GM12878 (cell line): ENCODE data around the gene STK39. TPM values are rescaled to one million over a fixed set of nuclear protein-coding genes. Genes with fewer than 3 reads are reported as not detected.
A peak's percentile ranks its signal among the peaks of the same experiment; 100 is the strongest.

Experiments
- ATAC-seq: fragments of 200-7000 bp; cut with Tn5 transposase; 3 replicates; pipeline ENCODE4 v1.9.1; 2020; ENCODE audit warnings: mild to moderate bottlenecking, moderate library complexity
- BruUV-seq: library from RNA; stranded (reverse); fragments of 400-500 nt; replicated peaks from 2 replicates; lab custom pipeline; 2021; lab: Mats Ljungman, UMichigan
- CTCF ChIA-PET: fragments of 300-600 bp; sonication (Branson Sonifier 250); formaldehyde crosslinking; extraction: SDS; loops from one replicate; lab custom pipeline; 2021; ENCODE audit warnings: inconsistent platforms; lab: Yijun Ruan, JAX
- POLR2A ChIA-PET: fragments of 350-600 bp; formaldehyde crosslinking; extraction: SDS; loops from one replicate; lab custom pipeline; 2021; ENCODE audit warnings: inconsistent platforms; lab: Charles Lee
- RAD21 ChIA-PET: fragments of 300-600 bp; sonication (Branson Sonifier 250); formaldehyde crosslinking; loops from one replicate; lab custom pipeline; 2023; ENCODE audit warnings: antibody characterized with exemption; ENCODE audit not compliant: unreplicated experiment; lab: Charles Lee
- SMC1A ChIA-PET: fragments of 300-600 bp; sonication (Branson Sonifier 250); formaldehyde crosslinking; loops from one replicate; lab custom pipeline; 2023; ENCODE audit not compliant: unreplicated experiment, uncharacterized antibody; lab: Charles Lee
- DNase-seq: peaks from one replicate; pipeline ENCODE4 v3.0.0-alpha.2; 2011; ENCODE audit warnings: low read depth, low spot score
- FAIRE-seq: peaks from 3 replicates; lab custom pipeline; 2011; peaks lifted over from hg19 to GRCh38; lab: Jason Lieb, UNC
- H2AFZ ChIP-seq: 2 replicates; pipeline ENCODE4 v1.6.0; 2011; ENCODE audit warnings: low read depth, low read length, control low read depth; ENCODE audit not compliant: control insufficient read depth
- H3K27ac ChIP-seq: 2 replicates; pipeline ENCODE4 v1.5.1; 2011; ENCODE audit warnings: control low read depth; ENCODE audit not compliant: control insufficient read depth, insufficient read depth
- H3K27me3 ChIP-seq, 2 experiments: replicated peaks in 1 of 2; 2 replicates each; pipeline versions ENCODE4 v1.6.0 to v1.6.1; 2011; ENCODE audit warnings: low read length in 1 of 2; ENCODE audit not compliant: control insufficient read depth in 2 of 2, insufficient read depth in 2 of 2
- H3K36me3 ChIP-seq, 2 experiments: 2 replicates each; pipeline ENCODE4 v1.5.1; 2011; ENCODE audit warnings: low read length in 1 of 2; ENCODE audit not compliant: control insufficient read depth in 2 of 2, insufficient read depth in 2 of 2
- H3K4me1 ChIP-seq: 2 replicates; pipeline ENCODE4 v1.6.1; 2011; ENCODE audit warnings: mild to moderate bottlenecking, low read length, moderate library complexity, mixed read lengths; ENCODE audit not compliant: control insufficient read depth, insufficient read depth
- H3K4me2 ChIP-seq: 2 replicates; pipeline ENCODE4 v1.6.0; 2011; ENCODE audit warnings: control low read depth; ENCODE audit not compliant: control insufficient read depth, insufficient read depth
- H3K4me3 ChIP-seq: fragments of 200-600 bp; sonication (generic); 2 replicates; pipeline ENCODE4 v1.5.1; 2016
- H3K79me2 ChIP-seq: 2 replicates; pipeline ENCODE4 v1.6.0; 2011; ENCODE audit warnings: low read length; ENCODE audit not compliant: control insufficient read depth, insufficient read depth
- H3K9ac ChIP-seq: 2 replicates; pipeline ENCODE4 v1.8.0; 2011; ENCODE audit warnings: low read length, control low read depth, mixed read lengths; ENCODE audit not compliant: control insufficient read depth, insufficient read depth
- H3K9me3 ChIP-seq: replicated peaks from 3 replicates; pipeline ENCODE4 v1.5.1; 2011; ENCODE audit warnings: mild to moderate bottlenecking, low read length; ENCODE audit not compliant: control insufficient read depth, insufficient read depth
- H4K20me1 ChIP-seq: 2 replicates; pipeline ENCODE4 v1.6.0; 2011; ENCODE audit not compliant: control insufficient read depth, insufficient read depth
- CREM ChIP-seq: IDR thresholded peaks from 2 replicates; pipeline ENCODE4 v1.6.1; 2014; ENCODE audit warnings: antibody characterized with exemption, low read depth
- FOXM1 ChIP-seq: IDR thresholded peaks from 2 replicates; pipeline ENCODE4 v1.6.1; 2012; ENCODE audit warnings: low read depth, mild to moderate bottlenecking, inconsistent platforms, low read length, moderate library complexity
- RELA ChIP-seq: fragments of 450-650 bp; IDR thresholded peaks from 2 replicates; pipeline ENCODE4 v1.8.0; 2014; ENCODE audit warnings: borderline replicate concordance; ENCODE audit not compliant: partially characterized antibody
- RUNX3 ChIP-seq: IDR thresholded peaks from 2 replicates; pipeline ENCODE4 v1.6.1; 2012; ENCODE audit warnings: low read length, inconsistent platforms
- STAT1 ChIP-seq: fragments of 450-650 bp; conservative IDR thresholded peaks from 2 replicates; pipeline ENCODE4 v1.6.1; 2014; ENCODE audit warnings: antibody characterized with exemption, mild to moderate bottlenecking
- TCF12 ChIP-seq: IDR thresholded peaks from 2 replicates; pipeline ENCODE4 v1.6.1; 2011; ENCODE audit warnings: low read depth, mild to moderate bottlenecking, low read length
- USF1 ChIP-seq: IDR thresholded peaks from 2 replicates; pipeline ENCODE4 v1.6.1; 2011; ENCODE audit warnings: borderline replicate concordance, low read depth, mild to moderate bottlenecking, moderate library complexity, mixed read lengths, low read length; ENCODE audit not compliant: insufficient read depth; ENCODE audit errors: extremely low read length
- WGBS: methylation state at CpG from one replicate; pipeline ENCODE4 v1.1.6; 2016; ENCODE audit warnings: low lambda C conversion rate; ENCODE audit not compliant: insufficient replicate concordance, insufficient coverage; ENCODE audit errors: missing lambda C conversion rate; 5-methylcytosine and 5-hydroxymethylcytosine counted together
- in situ Hi-C: fragments of 300-500 bp; cut with MboI; formaldehyde crosslinking; loops from 9 replicates; pipeline ENCODE4 v1.14.3; 2018; ENCODE audit warnings: mixed read lengths
- intact Hi-C: fragments of 100-400 bp; cut with micrococcal nuclease; formaldehyde crosslinking; loops from one replicate; pipeline ENCODE4 v1.14.2; 2022; ENCODE audit not compliant: unreplicated experiment
- polyA plus RNA-seq, 11 experiments: library from polyadenylated mRNA; depleted of rRNA in 4 of 11; unstranded in 6 of 11; stranded (reverse) in 5 of 11; fragments of >200 nt; fragmentation: Nextera tagmentation in 4 of 11; fragmentation: Illumina TruSeq in 1 of 11; extraction: Ambion mirVana in 4 of 11; extraction: Trizol in 1 of 11; gene quantifications; 1 replicate in 1 of 11; 2 replicates in 10 of 11; pipeline versions ENCODE4 v1.2.1 to v1.2.3, GENCODE V29; 2011 to 2016; ENCODE audit warnings: inconsistent platforms in 2 of 11, missing spikeins in 2 of 11, low read depth in 1 of 11
- total RNA-seq, 4 experiments: library from RNA; depleted of rRNA in 3 of 4; stranded (reverse); fragments of >200 nt in 3 of 4; fragmentation: Illumina TruSeq in 1 of 4; extraction: Trizol in 1 of 4; gene quantifications; 2 replicates each; pipeline versions ENCODE4 v1.2.1 to v1.2.3, GENCODE V29; 2013 to 2021
- TF ChIP-seq, protein P1 (sequence below): IDR thresholded peaks from 2 replicates; pipeline ENCODE4 v1.6.1; 2012; ENCODE audit warnings: low read depth, low read length, improper control_type of control experiment

Gene STK39
- total and polyA plus RNA-seq, 10 of the 15 experiments (the other 5 are each of a cell fraction or from before 2014, with no cell fraction given) = 0.03 to 0.21 (median 0.07) TPM; not detected in 5

DNA sequence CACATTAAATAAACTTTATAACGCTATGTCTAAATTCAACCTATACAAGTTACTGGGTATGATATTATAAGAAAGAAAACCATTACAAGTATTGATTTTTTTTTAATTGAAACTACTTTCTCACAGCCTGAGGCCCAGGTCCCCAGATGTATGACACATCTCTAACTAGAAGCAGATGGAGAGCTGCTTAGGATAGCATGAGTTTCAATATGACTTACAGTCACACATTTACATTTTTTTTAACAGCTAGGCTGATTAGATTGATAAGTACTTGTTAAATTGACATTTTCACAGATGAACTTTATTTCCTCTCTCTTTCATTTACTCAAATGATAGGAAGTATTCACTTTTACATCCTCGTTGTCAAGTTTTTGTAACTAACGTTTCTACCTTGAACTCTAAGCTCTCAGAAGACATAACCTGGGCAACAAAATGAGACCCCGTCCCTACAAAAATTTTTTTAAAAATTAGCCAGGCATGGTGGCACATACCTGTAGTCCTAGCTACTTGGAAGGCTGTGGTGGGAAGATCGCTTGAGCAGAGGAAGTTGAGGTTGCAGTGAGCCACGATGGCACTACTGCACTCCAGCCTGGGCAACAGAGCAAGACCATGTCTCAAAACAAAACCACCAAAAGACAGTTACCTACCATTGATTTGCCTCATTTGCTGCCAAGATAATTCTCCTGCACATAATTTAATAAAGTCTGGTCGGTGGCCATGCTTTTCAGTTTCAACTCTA, 52.4 kb downstream of the STK39 start (continued):
- TF ChIP-seq FOXM1 (peak; percentile 25; the same call in 1 of the 2 replicates), RUNX3 (peak; percentile 71), CREM (peak; percentile 24; the same call in 1 of the 2 replicates), TCF12 (peak; percentile 44; the same call in 1 of the 2 replicates)
- TF ChIP-seq, protein P1, sequence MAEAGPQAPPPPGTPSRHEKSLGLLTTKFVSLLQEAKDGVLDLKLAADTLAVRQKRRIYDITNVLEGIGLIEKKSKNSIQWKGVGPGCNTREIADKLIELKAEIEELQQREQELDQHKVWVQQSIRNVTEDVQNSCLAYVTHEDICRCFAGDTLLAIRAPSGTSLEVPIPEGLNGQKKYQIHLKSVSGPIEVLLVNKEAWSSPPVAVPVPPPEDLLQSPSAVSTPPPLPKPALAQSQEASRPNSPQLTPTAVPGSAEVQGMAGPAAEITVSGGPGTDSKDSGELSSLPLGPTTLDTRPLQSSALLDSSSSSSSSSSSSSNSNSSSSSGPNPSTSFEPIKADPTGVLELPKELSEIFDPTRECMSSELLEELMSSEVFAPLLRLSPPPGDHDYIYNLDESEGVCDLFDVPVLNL = no peak

- H3K9ac ChIP-seq = no peak overlapping the region
- H3K9me3 ChIP-seq = no peaks in the 10 kb centered on the region
- H2AFZ ChIP-seq = no peak overlapping the region
- H3K36me3 ChIP-seq = no peaks in the 10 kb centered on the region
- no peak for DNase-seq
- POLR2A ChIA-PET = no interaction called here
- no peak overlapping the region for H3K4me3 ChIP-seq
- RAD21 ChIA-PET = no interaction called here
- FAIRE-seq = no peak
- ATAC-seq = no peak
- no peak overlapping the region for H3K4me2 ChIP-seq
- no peaks in the 10 kb centered on the region for H3K79me2 ChIP-seq
- in situ Hi-C loops = no loop called here
- no TSS peak for BruUV-seq
- 16% methylated on average over 3 of the region's 3 CpGs for WGBS
- no peak for TF ChIP-seq USF1
- TF ChIP-seq RELA = no peak
- no peak for TF ChIP-seq STAT1
- H3K27me3 ChIP-seq = peaks cover 1% of the 10 kb centered on the region in 2 experiments; a peak in 3 of 4 replicates
- intact Hi-C loops = no loop called here
- SMC1A ChIA-PET = no interaction called here
- no peaks in the 10 kb centered on the region; the same call in 1 of the 2 replicates for H4K20me1 ChIP-seq
- H3K27ac ChIP-seq = no peak overlapping the region
- CTCF ChIA-PET = no interaction called here
- H3K4me1 ChIP-seq = peaks cover 12% of the 10 kb centered on the region; the same call in 1 of the 2 replicates
These were observed 54.4 kb downstream of the STK39 start for GRCh38 chr2:168192839-168193616.
